ENCODE data around the gene PLEKHH3.

PLEKHH3 gene

GRCh38 chr17:42677012-42677857 lies 441 bp upstream of the PLEKHH3 start:
- H3K9me3 ChIP-seq (ENCODE audit: control insufficient read depth, low read length), result no peaks in the 10 kb centered on the region
- H3K9ac ChIP-seq, result peak overlapping the region; percentile 68
- peak overlapping the region; percentile 96 for H3K4me3 ChIP-seq (ENCODE audit: low read depth, low read length)
- peaks cover 15% of the 10 kb centered on the region for H3K4me1 ChIP-seq
- peaks cover 9% of the 10 kb centered on the region for H3K79me2 ChIP-seq
- H3K27me3 ChIP-seq (ENCODE audit: control insufficient read depth, insufficient read depth, low read length), result no peaks in the 10 kb centered on the region
- TF ChIP-seq CTCF (IDR thresholded peaks at IDR 0.05), result no peak
- peak overlapping the region; percentile 85 for H2AFZ ChIP-seq
- no peaks in the 10 kb centered on the region for H3K36me3 ChIP-seq (ENCODE audit: control insufficient read depth, insufficient read depth, low read length)
- H3K27ac ChIP-seq, result peak overlapping the region; percentile 97
- peak overlapping the region; percentile 99 for H3K4me2 ChIP-seq (ENCODE audit: low read length)

GRCh38 chr17:42675965-42676423 lies 800 bp downstream of the PLEKHH3 start:
- Histone ChIP-seq H3K4me2 (ENCODE audit: low read length) (peak overlapping the region; percentile 97), H3K4me1 (peaks cover 12% of the 10 kb centered on the region), H3K9ac (peak overlapping the region; percentile 88), H3K4me3 (ENCODE audit: low read depth, low read length) (peak overlapping the region; percentile 96), H3K27me3 (ENCODE audit: control insufficient read depth, insufficient read depth, low read length) (no peaks in the 10 kb centered on the region), H3K36me3 (ENCODE audit: control insufficient read depth, insufficient read depth, low read length) (no peaks in the 10 kb centered on the region), H3K9me3 (ENCODE audit: control insufficient read depth, low read length) (no peaks in the 10 kb centered on the region), H3K27ac (peak overlapping the region; percentile 80), H2AFZ (peak overlapping the region; percentile 79), H3K79me2 (peaks cover 9% of the 10 kb centered on the region)
- no peak for TF ChIP-seq CTCF (IDR thresholded peaks at IDR 0.05)

GRCh38 chr17:42675348-42675964 lies 1.3 kb downstream of the PLEKHH3 start:
- peak overlapping the region; percentile 80 for H3K27ac ChIP-seq
- no peak for TF ChIP-seq CTCF (IDR thresholded peaks at IDR 0.05)
- H3K4me1 ChIP-seq, result peaks cover 12% of the 10 kb centered on the region
- H2AFZ ChIP-seq, result peak overlapping the region; percentile 79
- peak overlapping the region; percentile 96 for H3K4me3 ChIP-seq (ENCODE audit: low read depth, low read length)
- H3K27me3 ChIP-seq (ENCODE audit: control insufficient read depth, insufficient read depth, low read length), result no peaks in the 10 kb centered on the region
- peaks cover 9% of the 10 kb centered on the region for H3K79me2 ChIP-seq
- peak overlapping the region; percentile 97 for H3K4me2 ChIP-seq (ENCODE audit: low read length)
- peak overlapping the region; percentile 31 for H3K9ac ChIP-seq
- H3K36me3 ChIP-seq (ENCODE audit: control insufficient read depth, insufficient read depth, low read length), result no peaks in the 10 kb centered on the region
- H3K9me3 ChIP-seq (ENCODE audit: control insufficient read depth, low read length), result no peaks in the 10 kb centered on the region

GRCh38 chr17:42674755-42675347 lies 1.9 kb downstream of the PLEKHH3 start:
- Histone ChIP-seq H3K79me2 (peaks cover 9% of the 10 kb centered on the region), H3K27me3 (ENCODE audit: control insufficient read depth, insufficient read depth, low read length) (no peaks in the 10 kb centered on the region), H3K4me2 (ENCODE audit: low read length) (peak overlapping the region; percentile 97), H3K27ac (peak overlapping the region; percentile 47), H3K9me3 (ENCODE audit: control insufficient read depth, low read length) (no peaks in the 10 kb centered on the region), H3K4me3 (ENCODE audit: low read depth, low read length) (peak overlapping the region; percentile 96), H2AFZ (no peak overlapping the region), H3K9ac (no peak overlapping the region), H3K4me1 (peaks cover 12% of the 10 kb centered on the region), H3K36me3 (ENCODE audit: control insufficient read depth, insufficient read depth, low read length) (no peaks in the 10 kb centered on the region)
- TF ChIP-seq CTCF (IDR thresholded peaks at IDR 0.05), result no peak

All from parathyroid adenoma (tissue), 2 donors.